CD4-positive, alpha-beta T cell (primary cell): Measurements from ENCODE around the gene ARL15. TPM values are rescaled to one million over a fixed set of nuclear protein-coding genes. Genes with fewer than 3 reads are reported as not detected.

Experiments
- ATAC-seq: fragments of 200-7000 bp; cut with Tn5 transposase; one replicate; pipeline ENCODE4 v1.10.0; 2022; ENCODE audit warnings: mild to moderate bottlenecking; ENCODE audit not compliant: poor library complexity
- CTCF ChIA-PET: fragments of 350-600 bp; sonication (Branson Sonifier 250); formaldehyde crosslinking; loops from one replicate; lab custom pipeline; 2021; ENCODE audit warnings: antibody characterized with exemption, inconsistent platforms; lab: Charles Lee
- POLR2A ChIA-PET: fragments of 350-600 bp; sonication (Branson Sonifier 250); formaldehyde crosslinking; loops from one replicate; lab custom pipeline; 2021; ENCODE audit warnings: antibody characterized with exemption, inconsistent platforms; lab: Charles Lee
- DNase-seq, 14 experiments: peaks; one replicate each; pipeline ENCODE4 v3.0.0-alpha.2; 2013 to 2020; ENCODE audit warnings: mixed read lengths in 2 of 14
- H3K27ac ChIP-seq, 2 donors: one replicate each; pipeline versions ENCODE4 v1.5.1 to v1.7.0; 2013; ENCODE audit warnings: low read length in 2 of 2, low read depth in 1 of 2, mild to moderate bottlenecking in 1 of 2
- H3K27me3 ChIP-seq, 2 experiments: 1 replicate in 1 of 2; 2 replicates in 1 of 2; pipeline versions ENCODE4 v1.6.1 to v1.7.0; 2013; ENCODE audit warnings: low read length in 2 of 2, control low read depth in 1 of 2, mild to moderate bottlenecking in 1 of 2, moderate library complexity in 1 of 2; ENCODE audit not compliant: insufficient read depth in 2 of 2, control insufficient read depth in 1 of 2
- H3K36me3 ChIP-seq: one replicate; pipeline ENCODE4 v1.6.1; 2013; ENCODE audit warnings: low read length, control low read depth; ENCODE audit not compliant: insufficient read depth
- H3K4me1 ChIP-seq: one replicate; pipeline ENCODE4 v1.6.1; 2013; ENCODE audit warnings: low read length, control low read depth; ENCODE audit not compliant: insufficient read depth
- H3K4me3 ChIP-seq: one replicate; pipeline ENCODE4 v1.5.1; 2013; ENCODE audit warnings: mild to moderate bottlenecking, low read length, moderate library complexity
- H3K9me3 ChIP-seq, 2 experiments: 1 replicate in 1 of 2; 2 replicates in 1 of 2; pipeline versions ENCODE4 v1.6.1 to v1.7.0; 2013; ENCODE audit warnings: low read length in 2 of 2, mild to moderate bottlenecking in 2 of 2, control low read depth in 1 of 2, moderate library complexity in 1 of 2; ENCODE audit not compliant: control insufficient read depth in 1 of 2, insufficient read depth in 1 of 2
- H3K27ac Mint-ChIP-seq: one replicate; pipeline ENCODE4 v1.8.0; 2020; ENCODE audit warnings: mixed read lengths
- H3K27me3 Mint-ChIP-seq: one replicate; pipeline ENCODE4 v1.8.0; 2021; ENCODE audit warnings: mixed read lengths
- H3K36me3 Mint-ChIP-seq: one replicate; pipeline ENCODE4 v1.8.0; 2021; ENCODE audit warnings: low read depth, mixed read lengths
- H3K4me1 Mint-ChIP-seq: one replicate; pipeline ENCODE4 v1.8.0; 2021; ENCODE audit warnings: low read depth, mixed read lengths
- H3K4me3 Mint-ChIP-seq: one replicate; pipeline ENCODE4 v1.8.0; 2020; ENCODE audit warnings: mild to moderate bottlenecking, mixed read lengths
- H3K9me3 Mint-ChIP-seq: one replicate; pipeline ENCODE4 v1.8.0; 2020; ENCODE audit warnings: mixed read lengths
- CTCF ChIP-seq: fragments of 200-600 bp; IDR thresholded peaks from one replicate; pipeline ENCODE4 v1.8.0; 2022; ENCODE audit warnings: antibody characterized with exemption, mild to moderate bottlenecking
- intact Hi-C, 2 experiments: fragments of 100-400 bp; cut with DNase I in 1 of 2; cut with micrococcal nuclease in 1 of 2; formaldehyde crosslinking; loops; one replicate each; pipeline versions ENCODE4 v1.15.1 to v1.9.0; 2023 to 2025; cut with DNase I, micrococcal nuclease
- total RNA-seq, 174 experiments: library from RNA in 2 of 174; stranded (reverse) in 2 of 174; gene quantifications; one replicate each; pipeline ENCODE4 v1.2.3 and lab custom pipeline; 2021 to 2026

Gene ARL15
- total RNA-seq, 2 experiments from 2014 or later: 9.1 to 10.6 TPM

GRCh38 chr5:54326662-54327270 is 16.4 kb upstream of the ARL15 start:
- H3K4me1 ChIP-seq: no peaks in the 10 kb centered on the region
- no peak for TF ChIP-seq CTCF
- Mint-ChIP-seq H3K27ac (no peak overlapping the region), H3K36me3 (no peaks in the 10 kb centered on the region), H3K9me3 (no peaks in the 10 kb centered on the region), H3K4me1 (no peaks in the 10 kb centered on the region), H3K27me3 (peaks cover 28% of the 10 kb centered on the region), H3K4me3 (no peak overlapping the region)
- intact Hi-C loops: no loop called here
- ChIA-PET POLR2A (no interaction called here), CTCF (no interaction called here)
- H3K36me3 ChIP-seq: no peaks in the 10 kb centered on the region
- DNase-seq (no peak), ATAC-seq (no peak)
- no peak overlapping the region for H3K4me3 ChIP-seq
- no peaks in the 10 kb centered on the region for H3K9me3 ChIP-seq
- peaks cover 0 to 4% of the 10 kb centered on the region in 2 experiments for H3K27me3 ChIP-seq
- H3K27ac ChIP-seq: no peak overlapping the region

GRCh38 chr5:54325610-54326311 is 15.4 kb upstream of the ARL15 start:
- intact Hi-C loops: no loop called here
- POLR2A ChIA-PET: no interaction called here
- Mint-ChIP-seq H3K27ac (no peak overlapping the region), H3K36me3 (no peaks in the 10 kb centered on the region), H3K27me3 (peaks cover 29% of the 10 kb centered on the region), H3K4me1 (no peaks in the 10 kb centered on the region), H3K4me3 (no peak overlapping the region), H3K9me3 (no peaks in the 10 kb centered on the region)
- Histone ChIP-seq H3K9me3 (no peaks in the 10 kb centered on the region), H3K4me1 (no peaks in the 10 kb centered on the region), H3K27me3 (peaks cover 3 to 4% of the 10 kb centered on the region in 2 experiments), H3K4me3 (no peak overlapping the region), H3K27ac (no peak overlapping the region), H3K36me3 (no peaks in the 10 kb centered on the region)
- DNase-seq: no peak
- ATAC-seq: no peak
- TF ChIP-seq CTCF: no peak
- CTCF ChIA-PET: no interaction called here

GRCh38 chr5:54325272-54325609 is 14.9 kb upstream of the ARL15 start:
- no peak for DNase-seq
- ATAC-seq: no peak
- no peak overlapping the region for H3K27ac Mint-ChIP-seq
- TF ChIP-seq CTCF: no peak
- no peak overlapping the region for H3K27ac ChIP-seq
- H3K4me1 ChIP-seq: no peaks in the 10 kb centered on the region
- no peak overlapping the region for H3K4me3 Mint-ChIP-seq
- peaks cover 3 to 4% of the 10 kb centered on the region in 2 experiments for H3K27me3 ChIP-seq
- no peaks in the 10 kb centered on the region for H3K36me3 Mint-ChIP-seq
- POLR2A ChIA-PET: interaction anchor here (1.4 kb wide), 1 partner anchor 15 kb away, joined by 6 read pairs; the partner anchor contains the start of gene ARL15
- H3K4me3 ChIP-seq: no peak overlapping the region
- H3K36me3 ChIP-seq: no peaks in the 10 kb centered on the region
- intact Hi-C loops: no loop called here
- no peaks in the 10 kb centered on the region for H3K9me3 Mint-ChIP-seq
- no peaks in the 10 kb centered on the region for H3K4me1 Mint-ChIP-seq
- CTCF ChIA-PET: no interaction called here
- H3K9me3 ChIP-seq: no peaks in the 10 kb centered on the region
- H3K27me3 Mint-ChIP-seq: peaks cover 31% of the 10 kb centered on the region
